HFF-Myc (cell line): ENCODE data around the gene ESPL1.

ENCODE experiments used
- DNase-seq: peaks from one replicate; pipeline ENCODE4 v3.0.0-alpha.2; 2011; ENCODE audit warnings: low read depth; ENCODE audit errors: extremely low read depth
- H3K4me3 ChIP-seq: replicated peaks from 2 replicates; pipeline ENCODE4 v1.5.1; 2011; ENCODE audit warnings: low read depth, mild to moderate bottlenecking, control low read depth, low read length
- TF ChIP-seq, protein P1 (sequence below): IDR thresholded peaks from 2 replicates; pipeline ENCODE4 v1.5.1; 2012; ENCODE audit warnings: mild to moderate bottlenecking, low read depth, low read length, control low read depth; ENCODE audit errors: missing control alignments

Gene ESPL1

DNA sequence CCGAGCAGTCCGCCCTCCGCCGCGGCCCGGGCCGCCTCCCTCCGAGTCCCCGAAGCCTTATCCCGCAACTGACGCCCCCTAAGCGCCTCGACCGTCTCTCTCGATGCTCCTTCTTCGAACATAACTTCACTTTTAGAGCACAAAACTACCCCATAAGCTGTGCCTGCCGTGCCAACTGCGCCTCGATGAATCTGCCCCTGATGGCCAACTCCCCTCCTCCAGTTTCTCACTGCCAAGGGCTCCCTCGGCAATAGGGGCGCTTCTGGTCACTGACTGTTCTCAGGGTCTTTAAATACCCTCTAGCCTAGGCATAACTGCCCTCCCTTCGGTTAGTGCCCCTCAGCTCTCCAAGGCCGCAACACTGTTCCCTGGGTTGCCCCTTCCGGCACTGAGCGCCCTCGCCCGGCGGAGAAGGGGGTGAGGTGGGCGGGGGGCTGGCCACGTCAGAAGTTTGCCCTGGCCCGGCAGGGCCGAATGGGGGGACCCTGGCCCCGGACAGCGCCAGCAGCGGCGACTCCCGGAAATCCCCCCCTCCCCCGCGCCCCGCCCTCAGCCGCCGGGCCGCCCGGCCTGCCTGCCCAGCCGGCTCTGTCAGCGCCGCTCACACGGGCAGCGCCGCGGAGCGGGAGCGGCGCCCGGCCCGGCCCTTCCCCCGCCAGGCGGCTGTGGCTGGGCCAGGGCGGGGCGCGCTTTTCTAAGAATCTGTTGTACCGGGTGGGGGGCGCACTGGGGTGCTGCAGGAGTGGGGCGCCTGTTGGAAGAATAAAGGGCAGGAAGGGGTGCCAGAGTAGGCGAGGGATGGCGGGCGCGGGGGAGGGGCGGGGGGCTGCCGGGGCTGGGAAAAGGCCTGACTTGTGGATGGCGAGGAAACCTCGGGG, 46.7 kb upstream of the ESPL1 start:
- no peak for DNase-seq
- TF ChIP-seq, protein P1, sequence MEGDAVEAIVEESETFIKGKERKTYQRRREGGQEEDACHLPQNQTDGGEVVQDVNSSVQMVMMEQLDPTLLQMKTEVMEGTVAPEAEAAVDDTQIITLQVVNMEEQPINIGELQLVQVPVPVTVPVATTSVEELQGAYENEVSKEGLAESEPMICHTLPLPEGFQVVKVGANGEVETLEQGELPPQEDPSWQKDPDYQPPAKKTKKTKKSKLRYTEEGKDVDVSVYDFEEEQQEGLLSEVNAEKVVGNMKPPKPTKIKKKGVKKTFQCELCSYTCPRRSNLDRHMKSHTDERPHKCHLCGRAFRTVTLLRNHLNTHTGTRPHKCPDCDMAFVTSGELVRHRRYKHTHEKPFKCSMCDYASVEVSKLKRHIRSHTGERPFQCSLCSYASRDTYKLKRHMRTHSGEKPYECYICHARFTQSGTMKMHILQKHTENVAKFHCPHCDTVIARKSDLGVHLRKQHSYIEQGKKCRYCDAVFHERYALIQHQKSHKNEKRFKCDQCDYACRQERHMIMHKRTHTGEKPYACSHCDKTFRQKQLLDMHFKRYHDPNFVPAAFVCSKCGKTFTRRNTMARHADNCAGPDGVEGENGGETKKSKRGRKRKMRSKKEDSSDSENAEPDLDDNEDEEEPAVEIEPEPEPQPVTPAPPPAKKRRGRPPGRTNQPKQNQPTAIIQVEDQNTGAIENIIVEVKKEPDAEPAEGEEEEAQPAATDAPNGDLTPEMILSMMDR, result no peak
- peak overlapping the region; percentile 48 for H3K4me3 ChIP-seq

- TF ChIP-seq, protein P1, result no peak
- no peak for DNase-seq
- peak overlapping the region; percentile 48 for H3K4me3 ChIP-seq
Measured at GRCh38 chr12:53222170-53222721, 45.9 kb upstream of the ESPL1 start.

DNA sequence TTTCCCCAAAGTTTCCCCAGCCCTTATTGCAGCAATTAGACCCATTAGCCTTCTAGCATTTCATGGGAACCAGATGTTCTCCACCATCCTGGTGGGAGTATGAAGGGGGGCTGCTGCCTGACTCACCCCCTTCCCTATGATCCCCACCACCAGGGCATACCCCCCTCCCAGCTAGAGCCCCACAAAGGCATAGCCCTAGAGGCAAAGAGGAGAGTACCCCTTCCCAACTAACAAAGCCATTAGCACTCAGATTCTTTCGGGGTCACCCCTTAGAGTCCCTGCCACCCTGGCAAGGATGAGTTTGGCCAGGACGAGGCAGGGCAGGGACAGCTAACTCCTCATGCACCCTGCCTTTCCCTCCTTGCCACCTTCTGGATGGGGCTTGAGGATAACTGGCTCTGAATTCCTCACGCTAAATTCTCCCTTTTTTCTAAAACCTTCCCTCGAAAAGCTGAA, 45.3 kb upstream of the ESPL1 start:
- TF ChIP-seq, protein P1, result no peak
- H3K4me3 ChIP-seq, result no peak overlapping the region
- no peak for DNase-seq

GRCh38 chr12:53223389-53224060, 44.6 kb upstream of the ESPL1 start:
- DNase-seq, result no peak
- H3K4me3 ChIP-seq, result no peak overlapping the region

DNA sequence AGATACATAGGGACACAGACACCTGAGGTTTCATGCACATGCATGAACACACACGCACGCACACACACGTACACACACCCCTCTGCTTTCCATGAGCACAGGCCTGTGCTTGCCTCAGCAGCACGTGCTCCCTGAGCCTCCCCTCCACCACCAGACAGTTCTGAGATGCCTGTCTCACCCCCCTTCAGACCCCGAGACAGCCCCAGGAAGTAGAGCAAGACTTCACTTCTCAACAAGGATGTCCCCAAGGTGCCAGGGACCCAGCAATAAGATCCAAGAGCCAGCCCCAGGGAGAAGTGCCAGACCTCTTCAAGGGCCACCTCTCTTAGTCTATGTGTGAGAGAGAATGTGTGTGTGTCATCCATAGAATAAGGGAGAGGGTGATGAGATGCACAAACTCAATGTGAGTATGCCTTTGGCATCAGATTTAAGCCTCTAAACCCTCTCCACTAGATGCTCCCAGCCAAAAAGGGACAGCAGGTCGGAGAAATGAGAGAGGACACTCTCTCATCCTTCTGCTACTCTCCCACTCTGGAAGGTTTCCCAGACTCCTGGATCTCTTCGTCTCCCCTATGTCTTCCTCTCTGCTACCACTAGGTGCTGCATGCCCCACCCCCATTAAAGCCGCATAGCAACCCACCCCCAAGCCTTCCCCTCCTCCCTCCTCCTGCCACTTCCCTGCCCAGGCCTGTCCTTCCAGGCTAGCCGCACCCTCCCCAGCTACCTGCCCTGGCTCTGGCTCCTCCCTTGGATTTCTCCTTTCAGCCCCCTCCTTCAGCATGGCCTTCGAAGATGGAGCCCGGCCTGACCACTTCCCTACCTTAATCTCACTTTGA, 43.8 kb upstream of the ESPL1 start:
- TF ChIP-seq, protein P1, result peak; percentile 37
- DNase-seq, result no peak
- no peak overlapping the region for H3K4me3 ChIP-seq

More at GRCh38 chr12:53223389-53224060, 44.6 kb upstream of the ESPL1 start:
- TF ChIP-seq, protein P1, result no peak
